22Rv1 (cell line): ENCODE data around the gene ZNF341.

Experiments used
- ZFX ChIP-seq: fragments of 450-650 bp; IDR thresholded peaks from 2 replicates; pipeline ENCODE4 v1.6.1; 2017; ENCODE audit warnings: antibody characterized with exemption, borderline replicate concordance
- TF ChIP-seq, protein P1 (sequence below): fragments of 450-650 bp; IDR thresholded peaks from 2 replicates; pipeline ENCODE4 v1.5.1; 2017; ENCODE audit warnings: mild to moderate bottlenecking

DNA sequence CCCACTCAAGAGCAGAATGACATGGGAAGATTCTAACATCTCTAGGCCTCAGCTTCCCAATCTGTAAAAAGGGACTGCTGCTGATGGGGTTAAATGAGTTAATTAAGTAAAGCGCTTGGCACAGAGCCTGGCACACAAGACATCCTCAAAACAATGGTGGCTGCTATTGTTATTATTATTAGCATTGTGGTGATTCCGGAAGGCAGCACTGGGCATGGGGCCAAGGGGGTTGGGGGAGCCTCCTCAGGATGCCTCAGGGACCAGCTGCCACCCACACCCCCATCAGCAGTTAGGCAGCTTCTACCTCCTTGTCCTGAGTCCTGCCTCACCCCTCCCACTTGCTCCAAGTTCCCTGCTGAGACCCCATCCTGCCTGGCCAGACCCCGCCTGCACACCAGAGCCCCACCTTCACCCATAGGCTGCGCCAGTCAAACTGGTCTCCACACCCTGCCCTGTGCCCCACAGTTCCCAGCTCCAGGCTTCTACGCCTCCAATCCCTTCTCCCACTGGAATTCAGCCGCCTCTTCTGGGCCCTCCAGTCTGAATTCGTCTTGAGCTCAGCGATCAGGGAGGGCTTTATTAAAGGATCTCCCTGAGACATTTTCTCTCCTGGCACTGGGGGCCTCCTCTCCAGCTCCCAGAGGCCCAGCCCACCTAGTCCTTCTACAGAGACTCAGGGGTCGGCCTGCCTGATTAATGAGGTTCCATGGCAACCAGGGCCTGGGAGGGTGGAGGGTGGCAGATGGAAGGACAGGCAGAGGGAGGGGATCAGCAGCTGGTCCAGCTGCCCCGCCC is 47.1 kb upstream of the ZNF341 start:
- TF ChIP-seq, protein P1, sequence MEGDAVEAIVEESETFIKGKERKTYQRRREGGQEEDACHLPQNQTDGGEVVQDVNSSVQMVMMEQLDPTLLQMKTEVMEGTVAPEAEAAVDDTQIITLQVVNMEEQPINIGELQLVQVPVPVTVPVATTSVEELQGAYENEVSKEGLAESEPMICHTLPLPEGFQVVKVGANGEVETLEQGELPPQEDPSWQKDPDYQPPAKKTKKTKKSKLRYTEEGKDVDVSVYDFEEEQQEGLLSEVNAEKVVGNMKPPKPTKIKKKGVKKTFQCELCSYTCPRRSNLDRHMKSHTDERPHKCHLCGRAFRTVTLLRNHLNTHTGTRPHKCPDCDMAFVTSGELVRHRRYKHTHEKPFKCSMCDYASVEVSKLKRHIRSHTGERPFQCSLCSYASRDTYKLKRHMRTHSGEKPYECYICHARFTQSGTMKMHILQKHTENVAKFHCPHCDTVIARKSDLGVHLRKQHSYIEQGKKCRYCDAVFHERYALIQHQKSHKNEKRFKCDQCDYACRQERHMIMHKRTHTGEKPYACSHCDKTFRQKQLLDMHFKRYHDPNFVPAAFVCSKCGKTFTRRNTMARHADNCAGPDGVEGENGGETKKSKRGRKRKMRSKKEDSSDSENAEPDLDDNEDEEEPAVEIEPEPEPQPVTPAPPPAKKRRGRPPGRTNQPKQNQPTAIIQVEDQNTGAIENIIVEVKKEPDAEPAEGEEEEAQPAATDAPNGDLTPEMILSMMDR, result no peak
- no peak for TF ChIP-seq ZFX
